Myocyte (in vitro differentiated cells): ENCODE results near the gene SLC4A11. TPM values are rescaled to one million over a fixed set of nuclear protein-coding genes. Genes with fewer than 3 reads are reported as not detected.

Experiments used
- total RNA-seq: library from RNA; depleted of rRNA; stranded (reverse); fragments of >200 nt; gene quantifications from 2 replicates; pipeline ENCODE4 v1.2.3, GENCODE V29; 2014

SLC4A11 gene
- total RNA-seq, 1 donor from 2014 or later, result 10.3 TPM

Other genes starting within 250 kb of the SLC4A11 start
- gene GNRH2, start 195.6 kb downstream of the SLC4A11 start, total RNA-seq, result not detected in 2 replicates
- 51.2 and 56.8 TPM in 2 replicates for gene MRPS26, start 193.1 kb downstream of the SLC4A11 start, total RNA-seq
- not detected in 2 replicates for gene OXT, start 167.6 kb downstream of the SLC4A11 start, total RNA-seq
- gene AVP, start 154.5 kb downstream of the SLC4A11 start, total RNA-seq, result not detected in 2 replicates
- 24.6 and 26.5 TPM in 2 replicates for gene FASTKD5, start 79.3 kb downstream of the SLC4A11 start, total RNA-seq
- 5.2 and 6.1 TPM in 2 replicates for gene UBOX5, start 79.3 kb downstream of the SLC4A11 start, total RNA-seq
- 5.8 and 8.5 TPM in 2 replicates for gene LZTS3, start 65.6 kb downstream of the SLC4A11 start, total RNA-seq
- 55.0 and 58.7 TPM in 2 replicates for gene DDRGK1, start 34.5 kb downstream of the SLC4A11 start, total RNA-seq
- gene ITPA, start 29.7 kb downstream of the SLC4A11 start, total RNA-seq, result 52.9 and 53.0 TPM in 2 replicates
- gene DNAAF9, start 168.5 kb upstream of the SLC4A11 start, total RNA-seq, result 9.4 and 10.6 TPM in 2 replicates
- 30.1 and 33.5 TPM in 2 replicates for gene ATRN, start 231.8 kb upstream of the SLC4A11 start, total RNA-seq